PC-9 (cell line): ENCODE results near the gene BLM. TPM values are rescaled to one million over a fixed set of nuclear protein-coding genes. Genes with fewer than 3 reads are reported as not detected.

ENCODE experiments used
- BruUV-seq: library from RNA; stranded (reverse); fragments of 400-500 nt; replicated peaks from 2 replicates; lab custom pipeline; 2021; lab: Mats Ljungman, UMichigan
- CTCF ChIA-PET: fragments of 300-600 bp; sonication (Branson Sonifier 250); formaldehyde crosslinking; loops from one replicate; lab custom pipeline; 2022; ENCODE audit warnings: antibody characterized with exemption; lab: Charles Lee
- POLR2A ChIA-PET: fragments of 300-600 bp; sonication (Branson Sonifier 250); formaldehyde crosslinking; loops from one replicate; lab custom pipeline; 2022; ENCODE audit warnings: antibody characterized with exemption; ENCODE audit not compliant: unreplicated experiment; lab: Charles Lee
- DNase-seq, 2 experiments: peaks; one replicate each; pipeline versions ENCODE4 v3.0.0 to v3.0.0-alpha.2; 2015 to 2022; ENCODE audit warnings: mixed read lengths in 1 of 2
- H2AFZ ChIP-seq: fragments of 200-600 bp; sonication (generic); 2 replicates; pipeline ENCODE4 v1.8.1; 2017; ENCODE audit warnings: antibody characterized with exemption
- H3F3A ChIP-seq: fragments of 200-600 bp; sonication (generic); 2 replicates; pipeline ENCODE4 v1.8.1; 2017; ENCODE audit warnings: antibody characterized with exemption, mild to moderate bottlenecking, low read depth; ENCODE audit not compliant: insufficient read depth
- H3K27ac ChIP-seq: fragments of 200-600 bp; sonication (generic); 2 replicates; pipeline ENCODE4 v1.6.1; 2016; ENCODE audit warnings: mixed run types
- H3K27me3 ChIP-seq: fragments of 200-600 bp; sonication (generic); 2 replicates; pipeline ENCODE4 v1.6.1; 2016; ENCODE audit warnings: low read depth, mixed run types; ENCODE audit not compliant: insufficient read depth
- H3K36me3 ChIP-seq: fragments of 200-600 bp; sonication (generic); 2 replicates; pipeline ENCODE4 v1.6.1; 2016; ENCODE audit warnings: low read depth, mixed run types
- H3K4me1 ChIP-seq: fragments of 200-600 bp; sonication (generic); replicated peaks from 2 replicates; pipeline ENCODE4 v1.6.1; 2016; ENCODE audit warnings: mixed run types; ENCODE audit not compliant: insufficient read depth
- H3K4me2 ChIP-seq: fragments of 200-600 bp; sonication (generic); 2 replicates; pipeline ENCODE4 v1.6.1; 2017; ENCODE audit warnings: mixed run types
- H3K4me3 ChIP-seq: fragments of 200-600 bp; sonication (generic); 2 replicates; pipeline ENCODE4 v1.6.1; 2016; ENCODE audit warnings: mixed run types
- H3K79me2 ChIP-seq: fragments of 200-600 bp; sonication (generic); 2 replicates; pipeline ENCODE4 v1.6.1; 2017; ENCODE audit warnings: low read depth, mixed run types
- H3K9me2 ChIP-seq: fragments of 200-600 bp; sonication (generic); 2 replicates; pipeline ENCODE4 v1.8.1; 2017; ENCODE audit warnings: mild to moderate bottlenecking; ENCODE audit not compliant: insufficient read depth
- H3K9me3 ChIP-seq: fragments of 200-600 bp; sonication (generic); 2 replicates; pipeline ENCODE4 v1.8.1; 2016; ENCODE audit warnings: low read depth; ENCODE audit not compliant: insufficient read depth
- H4K20me1 ChIP-seq: fragments of 200-600 bp; sonication (generic); 2 replicates; pipeline ENCODE4 v1.8.1; 2017; ENCODE audit not compliant: insufficient read depth
- EZH2 ChIP-seq: fragments of 200-600 bp; sonication (generic); IDR thresholded peaks from 2 replicates; pipeline ENCODE4 v1.8.0; 2017; ENCODE audit warnings: antibody characterized with exemption, low read depth
- intact Hi-C: fragments of 100-400 bp; cut with micrococcal nuclease; formaldehyde crosslinking; loops from one replicate; pipeline ENCODE4 v1.10.0; 2022; ENCODE audit not compliant: unreplicated experiment
- total RNA-seq: library from RNA; stranded (reverse); gene quantifications from 2 replicates; pipeline ENCODE4 v1.2.3, GENCODE V29; 2021
- TF ChIP-seq, protein P1 (sequence below): fragments of 200-600 bp; sonication (generic); conservative IDR thresholded peaks from 2 replicates; pipeline ENCODE4 v1.6.1; 2017; ENCODE audit warnings: mixed run types, antibody characterized with exemption, mild to moderate bottlenecking, moderate library complexity

The BLM gene
- total RNA-seq, 1 experiment from 2014 or later: 19.1 TPM

DNA sequence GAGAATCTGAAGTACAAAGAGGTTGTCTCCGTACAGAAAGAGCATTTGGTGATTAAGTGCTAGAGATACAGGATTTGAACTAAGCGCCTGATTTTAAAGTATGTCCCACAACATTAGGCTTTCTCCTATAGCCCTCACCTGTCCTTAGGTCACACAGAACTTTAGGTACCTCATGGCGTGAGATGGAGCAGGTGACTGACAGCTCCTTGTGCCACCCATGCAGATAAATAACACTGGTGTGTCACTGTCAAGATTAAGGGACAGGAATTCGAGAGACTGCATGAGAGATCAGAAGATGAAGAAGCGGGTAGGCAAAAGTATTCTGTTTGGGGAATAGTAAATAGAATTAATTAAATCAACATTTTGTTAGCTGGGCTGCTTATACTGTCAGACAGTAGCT is 1.1 kb downstream of the BLM start:
- TF ChIP-seq, protein P1, sequence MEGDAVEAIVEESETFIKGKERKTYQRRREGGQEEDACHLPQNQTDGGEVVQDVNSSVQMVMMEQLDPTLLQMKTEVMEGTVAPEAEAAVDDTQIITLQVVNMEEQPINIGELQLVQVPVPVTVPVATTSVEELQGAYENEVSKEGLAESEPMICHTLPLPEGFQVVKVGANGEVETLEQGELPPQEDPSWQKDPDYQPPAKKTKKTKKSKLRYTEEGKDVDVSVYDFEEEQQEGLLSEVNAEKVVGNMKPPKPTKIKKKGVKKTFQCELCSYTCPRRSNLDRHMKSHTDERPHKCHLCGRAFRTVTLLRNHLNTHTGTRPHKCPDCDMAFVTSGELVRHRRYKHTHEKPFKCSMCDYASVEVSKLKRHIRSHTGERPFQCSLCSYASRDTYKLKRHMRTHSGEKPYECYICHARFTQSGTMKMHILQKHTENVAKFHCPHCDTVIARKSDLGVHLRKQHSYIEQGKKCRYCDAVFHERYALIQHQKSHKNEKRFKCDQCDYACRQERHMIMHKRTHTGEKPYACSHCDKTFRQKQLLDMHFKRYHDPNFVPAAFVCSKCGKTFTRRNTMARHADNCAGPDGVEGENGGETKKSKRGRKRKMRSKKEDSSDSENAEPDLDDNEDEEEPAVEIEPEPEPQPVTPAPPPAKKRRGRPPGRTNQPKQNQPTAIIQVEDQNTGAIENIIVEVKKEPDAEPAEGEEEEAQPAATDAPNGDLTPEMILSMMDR: no peak
- TF ChIP-seq EZH2: no peak
- ChIA-PET CTCF (interaction anchor here (0.6 kb wide), 1 partner anchor 24 kb away, joined by 4 read pairs; no protein-coding TSS in a partner anchor), POLR2A (interaction anchor here (0.6 kb wide), 1 partner anchor 17 kb away, joined by 4 read pairs; no protein-coding TSS in a partner anchor)
- DNase-seq: no peak
- peaks cover 29% of the 10 kb centered on the region for H3K79me2 ChIP-seq
- H2AFZ ChIP-seq: peak overlapping the region; percentile 93
- no peaks in the 10 kb centered on the region for H3K36me3 ChIP-seq
- no peak overlapping the region for H3K27ac ChIP-seq
- H3K9me2 ChIP-seq: no peaks in the 10 kb centered on the region
- no peaks in the 10 kb centered on the region for H3K27me3 ChIP-seq
- H3K4me1 ChIP-seq: peaks cover 12% of the 10 kb centered on the region
- no peaks in the 10 kb centered on the region; the same call in 1 of the 2 replicates for H3F3A ChIP-seq
- H3K9me3 ChIP-seq: peaks cover 4% of the 10 kb centered on the region
- H3K4me3 ChIP-seq: peak overlapping the region; percentile 74
- no peaks in the 10 kb centered on the region for H4K20me1 ChIP-seq
- peak overlapping the region; percentile 85 for H3K4me2 ChIP-seq
- no TSS peak for BruUV-seq
- intact Hi-C loops: loop anchor here (5.0 kb wide), 2 partner anchors 154 to 214 kb away; partner anchors contain the start of gene HDDC3

DNA sequence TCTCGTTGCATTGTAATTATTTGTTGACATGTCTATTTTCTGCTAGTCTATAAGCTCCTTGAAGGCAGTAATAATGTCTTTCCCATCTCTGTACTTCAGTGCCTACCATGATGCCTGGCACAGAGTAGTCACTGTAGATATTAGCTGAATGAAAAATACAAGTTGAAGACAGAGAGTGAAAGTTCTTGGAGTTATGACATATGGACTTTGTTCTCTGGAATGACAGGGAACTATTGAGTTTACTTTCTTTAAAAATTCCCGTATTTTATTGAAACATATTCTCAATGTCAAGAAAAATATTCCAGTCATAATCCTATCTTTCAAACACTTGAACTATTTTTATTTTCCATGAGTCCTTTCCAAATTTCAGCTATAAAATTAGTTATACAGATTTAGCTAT is 3.0 kb downstream of the BLM start:
- Histone ChIP-seq H3K4me2 (no peak overlapping the region), H3F3A (no peaks in the 10 kb centered on the region; the same call in 1 of the 2 replicates), H3K79me2 (peaks cover 29% of the 10 kb centered on the region), H3K27me3 (no peaks in the 10 kb centered on the region), H4K20me1 (no peaks in the 10 kb centered on the region), H3K4me3 (no peak overlapping the region), H3K4me1 (peaks cover 12% of the 10 kb centered on the region), H3K36me3 (no peaks in the 10 kb centered on the region), H3K9me2 (no peaks in the 10 kb centered on the region), H3K9me3 (peaks cover 4% of the 10 kb centered on the region), H2AFZ (no peak overlapping the region), H3K27ac (no peak overlapping the region)
- no peak for TF ChIP-seq EZH2
- TF ChIP-seq, protein P1: no peak
- ChIA-PET CTCF (no interaction called here), POLR2A (no interaction called here)
- no TSS peak for BruUV-seq
- intact Hi-C loops: no loop called here
- no peak for DNase-seq

GRCh38 chr15:90729261-90729660 is 12.1 kb downstream of the BLM start:
- POLR2A ChIA-PET: no interaction called here
- peaks cover 12% of the 10 kb centered on the region for H3K79me2 ChIP-seq
- no peak for DNase-seq

More at GRCh38 chr15:90729261-90729660, 12.1 kb downstream of the BLM start:
- Histone ChIP-seq H3K4me2 (no peak overlapping the region), H3K27ac (no peak overlapping the region), H3K4me3 (no peak overlapping the region), H3F3A (0 out of 2 replicates have a peak, but pooled peaks cover under 1% of the 10 kb centered on the region), H3K27me3 (no peaks in the 10 kb centered on the region), H2AFZ (no peak overlapping the region), H3K9me2 (no peaks in the 10 kb centered on the region), H4K20me1 (no peaks in the 10 kb centered on the region; the same call in 1 of the 2 replicates), H3K36me3 (peaks cover 4% of the 10 kb centered on the region; the same call in 1 of the 2 replicates), H3K4me1 (no peaks in the 10 kb centered on the region), H3K9me3 (no peaks in the 10 kb centered on the region; the same call in 1 of the 2 replicates)
- no TSS peak for BruUV-seq
- TF ChIP-seq EZH2: no peak
- TF ChIP-seq, protein P1: no peak
- CTCF ChIA-PET: no interaction called here
- intact Hi-C loops: no loop called here
